GM12878 (cell line): ENCODE data around the gene LIG3. TPM values are rescaled to one million over a fixed set of nuclear protein-coding genes. Genes with fewer than 3 reads are reported as not detected.

Source experiments
- ATAC-seq: fragments of 200-7000 bp; cut with Tn5 transposase; 3 replicates; pipeline ENCODE4 v1.9.1; 2020; ENCODE audit warnings: mild to moderate bottlenecking, moderate library complexity
- BruUV-seq: library from RNA; stranded (reverse); fragments of 400-500 nt; replicated peaks from 2 replicates; lab custom pipeline; 2021; lab: Mats Ljungman, UMichigan
- CTCF ChIA-PET: fragments of 300-600 bp; sonication (Branson Sonifier 250); formaldehyde crosslinking; extraction: SDS; loops from one replicate; lab custom pipeline; 2021; ENCODE audit warnings: inconsistent platforms; lab: Yijun Ruan, JAX
- POLR2A ChIA-PET: fragments of 350-600 bp; formaldehyde crosslinking; extraction: SDS; loops from one replicate; lab custom pipeline; 2021; ENCODE audit warnings: inconsistent platforms; lab: Charles Lee
- RAD21 ChIA-PET: fragments of 300-600 bp; sonication (Branson Sonifier 250); formaldehyde crosslinking; loops from one replicate; lab custom pipeline; 2023; ENCODE audit warnings: antibody characterized with exemption; ENCODE audit not compliant: unreplicated experiment; lab: Charles Lee
- SMC1A ChIA-PET: fragments of 300-600 bp; sonication (Branson Sonifier 250); formaldehyde crosslinking; loops from one replicate; lab custom pipeline; 2023; ENCODE audit not compliant: unreplicated experiment, uncharacterized antibody; lab: Charles Lee
- DNase-seq: peaks from one replicate; pipeline ENCODE4 v3.0.0-alpha.2; 2011; ENCODE audit warnings: low read depth, low spot score
- FAIRE-seq: peaks from 3 replicates; lab custom pipeline; 2011; peaks lifted over from hg19 to GRCh38; lab: Jason Lieb, UNC
- H2AFZ ChIP-seq: 2 replicates; pipeline ENCODE4 v1.6.0; 2011; ENCODE audit warnings: low read depth, low read length, control low read depth; ENCODE audit not compliant: control insufficient read depth
- H3K27ac ChIP-seq: 2 replicates; pipeline ENCODE4 v1.5.1; 2011; ENCODE audit warnings: control low read depth; ENCODE audit not compliant: control insufficient read depth, insufficient read depth
- H3K27me3 ChIP-seq, 2 experiments: replicated peaks in 1 of 2; 2 replicates each; pipeline versions ENCODE4 v1.6.0 to v1.6.1; 2011; ENCODE audit warnings: low read length in 1 of 2; ENCODE audit not compliant: control insufficient read depth in 2 of 2, insufficient read depth in 2 of 2
- H3K36me3 ChIP-seq, 2 experiments: 2 replicates each; pipeline ENCODE4 v1.5.1; 2011; ENCODE audit warnings: low read length in 1 of 2; ENCODE audit not compliant: control insufficient read depth in 2 of 2, insufficient read depth in 2 of 2
- H3K4me1 ChIP-seq: 2 replicates; pipeline ENCODE4 v1.6.1; 2011; ENCODE audit warnings: mild to moderate bottlenecking, low read length, moderate library complexity, mixed read lengths; ENCODE audit not compliant: control insufficient read depth, insufficient read depth
- H3K4me2 ChIP-seq: 2 replicates; pipeline ENCODE4 v1.6.0; 2011; ENCODE audit warnings: control low read depth; ENCODE audit not compliant: control insufficient read depth, insufficient read depth
- H3K4me3 ChIP-seq: fragments of 200-600 bp; sonication (generic); 2 replicates; pipeline ENCODE4 v1.5.1; 2016
- H3K79me2 ChIP-seq: 2 replicates; pipeline ENCODE4 v1.6.0; 2011; ENCODE audit warnings: low read length; ENCODE audit not compliant: control insufficient read depth, insufficient read depth
- H3K9ac ChIP-seq: 2 replicates; pipeline ENCODE4 v1.8.0; 2011; ENCODE audit warnings: low read length, control low read depth, mixed read lengths; ENCODE audit not compliant: control insufficient read depth, insufficient read depth
- H3K9me3 ChIP-seq: replicated peaks from 3 replicates; pipeline ENCODE4 v1.5.1; 2011; ENCODE audit warnings: mild to moderate bottlenecking, low read length; ENCODE audit not compliant: control insufficient read depth, insufficient read depth
- H4K20me1 ChIP-seq: 2 replicates; pipeline ENCODE4 v1.6.0; 2011; ENCODE audit not compliant: control insufficient read depth, insufficient read depth
- BMI1 ChIP-seq: fragments of 450-650 bp; IDR thresholded peaks from 2 replicates; pipeline ENCODE4 v1.6.1; 2016; ENCODE audit warnings: mild to moderate bottlenecking, moderate library complexity, borderline replicate concordance
- EP300 ChIP-seq, 2 experiments: fragments of 150-350 bp in 1 of 2; IDR thresholded peaks; 2 replicates each; pipeline ENCODE4 v1.6.1; 2011 to 2012; ENCODE audit warnings: low read depth in 2 of 2, low read length in 2 of 2, borderline replicate concordance in 1 of 2, improper control_type of control experiment in 1 of 2, inconsistent platforms in 1 of 2; ENCODE audit not compliant: control insufficient read depth in 1 of 2
- ESRRA ChIP-seq: IDR thresholded peaks from 2 replicates; pipeline ENCODE4 v1.6.1; 2012; ENCODE audit warnings: mild to moderate bottlenecking, low read length, improper control_type of control experiment
- GATAD2B ChIP-seq: fragments of 450-650 bp; conservative IDR thresholded peaks from 2 replicates; pipeline ENCODE4 v1.6.1; 2017; ENCODE audit warnings: low read depth, mild to moderate bottlenecking, moderate library complexity
- NFYA ChIP-seq: IDR thresholded peaks from 2 replicates; pipeline ENCODE4 v1.6.1; 2011; ENCODE audit warnings: low read depth, mild to moderate bottlenecking, low read length, improper control_type of control experiment, borderline replicate concordance
- POU2F2 ChIP-seq: IDR thresholded peaks from 3 replicates; pipeline ENCODE4 v1.6.1; 2011; ENCODE audit warnings: low read depth, mild to moderate bottlenecking, low read length, borderline replicate concordance
- RAD21 ChIP-seq: IDR thresholded peaks from 2 replicates; pipeline ENCODE4 v1.6.1; 2011; ENCODE audit warnings: mild to moderate bottlenecking, low read depth, low read length, moderate library complexity; ENCODE audit not compliant: insufficient read depth
- RELA ChIP-seq: fragments of 450-650 bp; IDR thresholded peaks from 2 replicates; pipeline ENCODE4 v1.8.0; 2014; ENCODE audit warnings: borderline replicate concordance; ENCODE audit not compliant: partially characterized antibody
- YBX1 ChIP-seq: fragments of 450-650 bp; IDR thresholded peaks from 2 replicates; pipeline ENCODE4 v1.6.1; 2016; ENCODE audit warnings: antibody characterized with exemption
- ZBED1 ChIP-seq: IDR thresholded peaks from 2 replicates; pipeline ENCODE4 v1.6.1; 2016; ENCODE audit warnings: borderline replicate concordance
- WGBS: methylation state at CpG from one replicate; pipeline ENCODE4 v1.1.6; 2016; ENCODE audit warnings: low lambda C conversion rate; ENCODE audit not compliant: insufficient replicate concordance, insufficient coverage; ENCODE audit errors: missing lambda C conversion rate; 5-methylcytosine and 5-hydroxymethylcytosine counted together
- in situ Hi-C: fragments of 300-500 bp; cut with MboI; formaldehyde crosslinking; loops from 9 replicates; pipeline ENCODE4 v1.14.3; 2018; ENCODE audit warnings: mixed read lengths
- intact Hi-C: fragments of 100-400 bp; cut with micrococcal nuclease; formaldehyde crosslinking; loops from one replicate; pipeline ENCODE4 v1.14.2; 2022; ENCODE audit not compliant: unreplicated experiment
- polyA plus RNA-seq, 11 experiments: library from polyadenylated mRNA; depleted of rRNA in 4 of 11; unstranded in 6 of 11; stranded (reverse) in 5 of 11; fragments of >200 nt; fragmentation: Nextera tagmentation in 4 of 11; fragmentation: Illumina TruSeq in 1 of 11; extraction: Ambion mirVana in 4 of 11; extraction: Trizol in 1 of 11; gene quantifications; 1 replicate in 1 of 11; 2 replicates in 10 of 11; pipeline versions ENCODE4 v1.2.1 to v1.2.3, GENCODE V29; 2011 to 2016; ENCODE audit warnings: inconsistent platforms in 2 of 11, missing spikeins in 2 of 11, low read depth in 1 of 11
- total RNA-seq, 4 experiments: library from RNA; depleted of rRNA in 3 of 4; stranded (reverse); fragments of >200 nt in 3 of 4; fragmentation: Illumina TruSeq in 1 of 4; extraction: Trizol in 1 of 4; gene quantifications; 2 replicates each; pipeline versions ENCODE4 v1.2.1 to v1.2.3, GENCODE V29; 2013 to 2021
- TF ChIP-seq, protein P1 (sequence below), 3 experiments: IDR thresholded peaks in 2 of 3; conservative IDR thresholded peaks in 1 of 3; 2 replicates each; pipeline ENCODE4 v1.5.1; 2011; ENCODE audit warnings: low read depth in 3 of 3, low read length in 3 of 3, mild to moderate bottlenecking in 3 of 3, control low read depth in 2 of 3, moderate library complexity in 2 of 3, inconsistent platforms in 1 of 3, mixed read lengths in 1 of 3; ENCODE audit not compliant: control insufficient read depth in 2 of 3, insufficient read depth in 1 of 3; ENCODE audit errors: extremely low read depth in 1 of 3

Gene LIG3
- total and polyA plus RNA-seq, 10 of the 15 experiments (the other 5 are each of a cell fraction or from before 2014, with no cell fraction given) = 6.5 to 45.4 (median 31.0) TPM

DNA sequence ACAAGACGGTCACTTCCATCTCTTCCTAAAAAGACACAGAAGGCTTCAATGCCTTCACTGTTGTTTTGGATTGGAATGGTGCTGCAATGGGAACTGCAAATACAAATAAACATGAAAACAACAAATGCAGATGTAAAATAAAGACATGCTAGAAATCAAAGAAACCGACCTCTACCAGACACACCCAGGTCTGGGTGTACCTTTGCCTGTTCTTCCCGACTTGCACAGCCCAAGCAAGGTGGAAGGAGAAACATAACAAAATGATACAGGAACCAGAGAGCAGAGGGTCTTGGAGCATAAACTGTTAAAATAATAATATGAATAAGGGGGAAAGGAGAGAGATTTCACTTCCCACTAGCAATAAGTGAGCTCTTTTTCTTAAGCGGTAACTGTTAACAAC lies 65.9 kb downstream of the LIG3 start:
- RAD21 ChIA-PET = interaction anchor here (0.6 to 3.4 kb wide), 17 partner anchors 12 to 498 kb away, joined by 3 to 53 read pairs (median 10); partner anchors contain the start of genes RAD51D and RFFL
- ATAC-seq (no peak), FAIRE-seq (peak; percentile 76), DNase-seq (no peak)
- Histone ChIP-seq H3K9ac (peak overlapping the region; percentile 55), H3K9me3 (no peaks in the 10 kb centered on the region; the same call in 2 of the 3 replicates), H2AFZ (peak overlapping the region; percentile 36), H3K79me2 (peaks cover 48% of the 10 kb centered on the region), H3K27ac (peak overlapping the region; percentile 75), H3K4me1 (peaks cover 37% of the 10 kb centered on the region), H3K27me3 (no peaks in the 10 kb centered on the region), H3K4me2 (peak overlapping the region; percentile 43), H3K36me3 (peaks cover 0 to 1% of the 10 kb centered on the region in 2 experiments; a peak in 1 of 4 replicates), H3K4me3 (peak overlapping the region; percentile 57), H4K20me1 (no peaks in the 10 kb centered on the region)
- intact Hi-C loops = loop anchor here (2.0 kb wide), 1 partner anchor 17 kb away; the partner anchor contains the start of gene RFFL
- SMC1A ChIA-PET = interaction anchor here (1.1 to 12.0 kb wide), 13 partner anchors 10 to 47 kb away, joined by 4 to 221 read pairs (median 6); partner anchors contain the start of gene RFFL
- 23% methylated on average over 4 of the region's 4 CpGs for WGBS
- BruUV-seq = TSS peak; percentile 27
- in situ Hi-C loops = no loop called here
- CTCF ChIA-PET = interaction anchor here (0.7 to 2.0 kb wide), 12 partner anchors 13 to 73 kb away, joined by 3 to 11 read pairs (median 5); partner anchors contain the start of genes RAD51D and RFFL
- POLR2A ChIA-PET = interaction anchor here (0.6 to 3.9 kb wide), 8 partner anchors 14 to 43 kb away, joined by 5 to 37 read pairs (median 8); partner anchors contain the start of gene RFFL
- no peak for TF ChIP-seq GATAD2B
- 0 out of 4 replicates have a peak, but pooled peaks of 1 of the 2 experiments have one; percentile 18 for TF ChIP-seq EP300 (IDR thresholded peaks at IDR 0.05; ENCODE audit: borderline replicate concordance in 1 of 2, control insufficient read depth in 1 of 2, low read depth in 2 of 2, low read length in 2 of 2)

DNA sequence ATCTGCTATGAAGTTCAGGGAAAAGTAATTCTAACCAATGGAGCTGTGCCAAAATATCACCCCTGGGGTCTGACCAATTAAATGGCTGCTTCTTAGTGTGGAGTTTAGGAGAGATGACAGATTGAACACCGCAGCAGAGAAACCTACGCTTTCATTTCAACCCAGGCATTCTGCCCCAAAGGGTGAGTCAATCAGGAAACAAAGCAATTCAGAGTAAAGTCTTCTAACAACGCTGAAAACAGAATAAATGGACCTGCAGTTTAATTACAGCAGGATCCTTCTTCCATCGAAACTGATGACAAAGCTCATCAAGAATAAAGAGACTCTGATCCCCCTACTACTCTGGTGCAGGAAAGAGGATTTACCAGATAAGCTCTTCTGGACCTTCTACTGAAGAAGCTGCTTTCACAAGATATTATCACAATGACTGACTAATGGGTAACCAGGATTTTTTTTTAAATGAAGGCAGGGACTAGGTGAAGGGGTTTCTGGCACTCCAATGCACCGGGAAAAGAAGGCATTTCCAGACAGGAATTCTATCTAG lies 66.5 kb downstream of the LIG3 start:
- peaks cover 42% of the 10 kb centered on the region for H3K4me1 ChIP-seq
- POLR2A ChIA-PET = interaction anchor here (0.6 to 3.9 kb wide), 9 partner anchors 13 to 43 kb away, joined by 4 to 37 read pairs (median 7); partner anchors contain the start of gene RFFL
- peak; percentile 87 for ATAC-seq
- no peak for TF ChIP-seq ESRRA
- no peak for TF ChIP-seq RELA
- no peak for TF ChIP-seq ZBED1
- TF ChIP-seq NFYA = peak; percentile 12; the same call in 1 of the 2 replicates
- peak; percentile 34; the same call in 1 of the 3 replicates for TF ChIP-seq POU2F2
- TF ChIP-seq BMI1 = no peak
- no peak for TF ChIP-seq RAD21
- TF ChIP-seq, protein P1, sequence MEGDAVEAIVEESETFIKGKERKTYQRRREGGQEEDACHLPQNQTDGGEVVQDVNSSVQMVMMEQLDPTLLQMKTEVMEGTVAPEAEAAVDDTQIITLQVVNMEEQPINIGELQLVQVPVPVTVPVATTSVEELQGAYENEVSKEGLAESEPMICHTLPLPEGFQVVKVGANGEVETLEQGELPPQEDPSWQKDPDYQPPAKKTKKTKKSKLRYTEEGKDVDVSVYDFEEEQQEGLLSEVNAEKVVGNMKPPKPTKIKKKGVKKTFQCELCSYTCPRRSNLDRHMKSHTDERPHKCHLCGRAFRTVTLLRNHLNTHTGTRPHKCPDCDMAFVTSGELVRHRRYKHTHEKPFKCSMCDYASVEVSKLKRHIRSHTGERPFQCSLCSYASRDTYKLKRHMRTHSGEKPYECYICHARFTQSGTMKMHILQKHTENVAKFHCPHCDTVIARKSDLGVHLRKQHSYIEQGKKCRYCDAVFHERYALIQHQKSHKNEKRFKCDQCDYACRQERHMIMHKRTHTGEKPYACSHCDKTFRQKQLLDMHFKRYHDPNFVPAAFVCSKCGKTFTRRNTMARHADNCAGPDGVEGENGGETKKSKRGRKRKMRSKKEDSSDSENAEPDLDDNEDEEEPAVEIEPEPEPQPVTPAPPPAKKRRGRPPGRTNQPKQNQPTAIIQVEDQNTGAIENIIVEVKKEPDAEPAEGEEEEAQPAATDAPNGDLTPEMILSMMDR (IDR thresholded peaks at IDR 0.05 in 2 of 3, conservative IDR thresholded peaks at IDR 0.05 in 1 of 3; ENCODE audit: control insufficient read depth in 2 of 3, extremely low read depth in 1 of 3, insufficient read depth in 1 of 3, low read depth in 3 of 3, low read length in 3 of 3) = no peak
- peak in 1 of 2 experiments; percentile 42; a peak in 1 of 4 replicates for TF ChIP-seq EP300 (IDR thresholded peaks at IDR 0.05; ENCODE audit: borderline replicate concordance in 1 of 2, control insufficient read depth in 1 of 2, low read depth in 2 of 2, low read length in 2 of 2)
- no peak for TF ChIP-seq YBX1

More for the DNA sequence above, 66.5 kb downstream of the LIG3 start:
- ChIA-PET CTCF (interaction anchor here (0.7 to 2.0 kb wide), 12 partner anchors 12 to 73 kb away, joined by 3 to 11 read pairs (median 5); partner anchors contain the start of genes RAD51D and RFFL), SMC1A (interaction anchor here (1.1 to 12.0 kb wide), 13 partner anchors 10 to 47 kb away, joined by 4 to 221 read pairs (median 6); partner anchors contain the start of gene RFFL), RAD21 (interaction anchor here (0.6 to 3.4 kb wide), 20 partner anchors 9 to 498 kb away, joined by 3 to 53 read pairs (median 8); partner anchors contain the start of genes LIG3, RAD51D and RFFL)
- peaks cover 48% of the 10 kb centered on the region for H3K79me2 ChIP-seq
- WGBS = 0% methylated on average over 5 of the region's 5 CpGs
- peaks cover 0 to 1% of the 10 kb centered on the region in 2 experiments; a peak in 1 of 4 replicates for H3K36me3 ChIP-seq
- no peak for FAIRE-seq
- peak overlapping the region; percentile 55 for H3K9ac ChIP-seq
- peak; percentile 81 for DNase-seq
- no peaks in the 10 kb centered on the region for H4K20me1 ChIP-seq
- in situ Hi-C loops (no loop called here), intact Hi-C loops (loop anchor here (2.0 kb wide), 1 partner anchor 16 kb away; the partner anchor contains the start of gene RFFL)
- TSS peak; percentile 99 for BruUV-seq
- peak overlapping the region; percentile 75 for H3K27ac ChIP-seq
- peak overlapping the region; percentile 43 for H3K4me2 ChIP-seq
- no peaks in the 10 kb centered on the region for H3K9me3 ChIP-seq
- H3K27me3 ChIP-seq = no peaks in the 10 kb centered on the region
- H3K4me3 ChIP-seq = peak overlapping the region; percentile 57
- peak overlapping the region; percentile 51 for H2AFZ ChIP-seq
